ENCODE results near the gene SLC38A11.

Gene SLC38A11

DNA sequence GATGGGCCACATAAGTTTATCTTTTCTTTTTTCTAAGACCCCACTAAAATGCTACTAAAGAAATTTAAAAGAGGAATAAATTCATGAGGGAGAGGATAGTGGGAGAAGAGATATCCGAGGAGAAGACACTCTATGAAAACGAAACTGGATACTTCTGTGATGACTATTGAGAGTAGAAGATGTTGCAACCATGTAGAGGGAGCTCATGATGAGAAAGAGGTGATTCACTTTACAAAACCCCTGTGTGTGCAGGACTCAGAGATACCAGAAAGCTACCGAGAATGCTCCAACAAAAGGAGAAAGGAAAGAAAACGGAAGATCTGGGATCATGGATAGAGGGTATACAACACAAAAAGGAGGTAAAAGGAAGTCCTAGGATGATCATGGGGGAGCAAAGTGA, 34.9 kb downstream of the SLC38A11 start:
- TF ChIP-seq, protein P1, sequence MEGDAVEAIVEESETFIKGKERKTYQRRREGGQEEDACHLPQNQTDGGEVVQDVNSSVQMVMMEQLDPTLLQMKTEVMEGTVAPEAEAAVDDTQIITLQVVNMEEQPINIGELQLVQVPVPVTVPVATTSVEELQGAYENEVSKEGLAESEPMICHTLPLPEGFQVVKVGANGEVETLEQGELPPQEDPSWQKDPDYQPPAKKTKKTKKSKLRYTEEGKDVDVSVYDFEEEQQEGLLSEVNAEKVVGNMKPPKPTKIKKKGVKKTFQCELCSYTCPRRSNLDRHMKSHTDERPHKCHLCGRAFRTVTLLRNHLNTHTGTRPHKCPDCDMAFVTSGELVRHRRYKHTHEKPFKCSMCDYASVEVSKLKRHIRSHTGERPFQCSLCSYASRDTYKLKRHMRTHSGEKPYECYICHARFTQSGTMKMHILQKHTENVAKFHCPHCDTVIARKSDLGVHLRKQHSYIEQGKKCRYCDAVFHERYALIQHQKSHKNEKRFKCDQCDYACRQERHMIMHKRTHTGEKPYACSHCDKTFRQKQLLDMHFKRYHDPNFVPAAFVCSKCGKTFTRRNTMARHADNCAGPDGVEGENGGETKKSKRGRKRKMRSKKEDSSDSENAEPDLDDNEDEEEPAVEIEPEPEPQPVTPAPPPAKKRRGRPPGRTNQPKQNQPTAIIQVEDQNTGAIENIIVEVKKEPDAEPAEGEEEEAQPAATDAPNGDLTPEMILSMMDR (IDR thresholded peaks at IDR 0.05; ENCODE audit: insufficient read depth, missing control alignments), result no peak
- FAIRE-seq (no peak), DNase-seq (ENCODE audit: insufficient read length, low spot score) (no peak)

- TF ChIP-seq, protein P1 (IDR thresholded peaks at IDR 0.05; ENCODE audit: insufficient read depth, missing control alignments), result peak; percentile 69
- no peak for DNase-seq (ENCODE audit: insufficient read length, low spot score)
- no peak for FAIRE-seq
Observed at GRCh38 chr2:164917296-164917903, 37.9 kb downstream of the SLC38A11 start.

- TF ChIP-seq, protein P1 (IDR thresholded peaks at IDR 0.05; ENCODE audit: insufficient read depth, missing control alignments), result no peak
- FAIRE-seq, result peak; percentile 48
- no peak for DNase-seq (ENCODE audit: insufficient read length, low spot score)
Observed at GRCh38 chr2:164915566-164915965, 39.8 kb downstream of the SLC38A11 start.

- TF ChIP-seq, protein P1 (IDR thresholded peaks at IDR 0.05; ENCODE audit: insufficient read depth, missing control alignments), result peak; percentile 36
- FAIRE-seq (peak; percentile 44), DNase-seq (ENCODE audit: insufficient read length, low spot score) (no peak)
Observed at GRCh38 chr2:164913640-164914350, 41.5 kb downstream of the SLC38A11 start.

DNA sequence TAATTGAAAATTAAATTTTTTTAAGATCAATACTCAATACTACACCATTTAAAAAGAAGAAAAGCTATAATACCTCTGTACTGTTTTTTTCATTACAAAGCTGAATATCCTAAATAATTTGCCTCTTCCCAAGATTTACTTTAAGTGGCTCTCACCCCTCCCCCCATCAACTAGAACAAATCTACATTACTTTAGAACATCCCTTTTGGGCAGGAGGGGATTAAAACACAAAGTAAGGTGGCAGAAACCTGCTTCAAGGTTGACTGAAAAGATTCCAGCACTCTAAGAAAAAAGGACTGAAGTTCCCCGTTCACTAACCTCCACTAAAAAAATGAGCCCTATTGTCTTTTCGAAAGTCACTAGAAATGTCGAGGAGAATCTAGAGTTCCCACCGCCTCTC, 42.3 kb downstream of the SLC38A11 start:
- no peak for FAIRE-seq

DNA sequence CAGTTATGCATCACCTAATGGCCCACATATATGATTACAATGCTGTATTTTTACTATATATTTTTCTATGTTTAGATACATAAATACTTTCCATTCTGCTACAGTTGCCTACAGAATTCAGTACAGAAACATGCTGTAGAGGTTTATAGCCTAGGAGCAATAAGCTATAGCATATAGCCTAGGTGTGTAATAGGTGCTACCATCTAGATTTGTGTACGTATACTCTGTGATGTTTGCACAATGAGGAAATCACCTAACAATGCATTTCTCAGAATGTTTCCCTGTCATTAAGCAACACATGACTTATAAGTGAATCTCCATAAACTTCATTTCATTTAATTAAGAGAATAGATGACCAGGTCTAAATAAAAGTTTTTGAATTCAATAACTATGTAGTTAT, 43.5 kb downstream of the SLC38A11 start:
- DNase-seq (ENCODE audit: insufficient read length, low spot score) (no peak), FAIRE-seq (peak; percentile 58)
- TF ChIP-seq, protein P1 (IDR thresholded peaks at IDR 0.05; ENCODE audit: insufficient read depth, missing control alignments), result no peak

More for the DNA sequence above, 42.3 kb downstream of the SLC38A11 start:
- TF ChIP-seq, protein P1 (IDR thresholded peaks at IDR 0.05; ENCODE audit: insufficient read depth, missing control alignments), result no peak
- DNase-seq (ENCODE audit: insufficient read length, low spot score), result no peak

All from D721Med (cell line).